Liver (tissue), 9 donors: ENCODE results near the gene CEP295NL. TPM values are rescaled to one million over a fixed set of nuclear protein-coding genes. Genes with fewer than 3 reads are reported as not detected.

ENCODE experiments used
- DNase-seq: peaks from one replicate; pipeline ENCODE4 v3.0.0-alpha.2; 2017; ENCODE audit warnings: low spot score
- H3K27ac ChIP-seq, 2 donors: one replicate each; pipeline ENCODE4 v1.7.0; 2013; ENCODE audit warnings: inconsistent platforms in 2 of 2, low read length in 2 of 2, control low read depth in 1 of 2, low read depth in 1 of 2, mild to moderate bottlenecking in 1 of 2
- H3K27me3 ChIP-seq, 4 donors: one replicate each; pipeline versions ENCODE4 v1.6.1 to v1.7.0; 2013; ENCODE audit warnings: low read length in 3 of 4, inconsistent platforms in 1 of 4, mild to moderate bottlenecking in 1 of 4, moderate library complexity in 1 of 4; ENCODE audit not compliant: control insufficient read depth in 4 of 4, insufficient read depth in 4 of 4
- H3K36me3 ChIP-seq, 4 donors: one replicate each; pipeline versions ENCODE4 v1.6.1 to v1.7.0; 2013; ENCODE audit warnings: low read length in 3 of 4, mild to moderate bottlenecking in 3 of 4, low read depth in 1 of 4, moderate library complexity in 1 of 4; ENCODE audit not compliant: control insufficient read depth in 4 of 4, insufficient read depth in 3 of 4
- H3K4me1 ChIP-seq, 4 donors: one replicate each; pipeline versions ENCODE4 v1.6.1 to v1.7.0; 2013; ENCODE audit warnings: low read length in 3 of 4, mild to moderate bottlenecking in 3 of 4, moderate library complexity in 1 of 4; ENCODE audit not compliant: control insufficient read depth in 4 of 4, insufficient read depth in 4 of 4
- H3K4me3 ChIP-seq, 3 donors: one replicate each; pipeline versions ENCODE4 v1.6.1 to v1.7.0; 2013; ENCODE audit warnings: low read length in 3 of 3, control low read depth in 1 of 3, low read depth in 1 of 3, mild to moderate bottlenecking in 1 of 3
- H3K9ac ChIP-seq, 2 donors: one replicate each; pipeline ENCODE4 v1.7.0; 2013; ENCODE audit warnings: low read length in 2 of 2, mild to moderate bottlenecking in 2 of 2, moderate library complexity in 2 of 2, control low read depth in 1 of 2, low read depth in 1 of 2
- H3K9me3 ChIP-seq, 4 donors: one replicate each; pipeline versions ENCODE4 v1.6.1 to v1.7.0; 2013; ENCODE audit warnings: low read length in 3 of 4; ENCODE audit not compliant: control insufficient read depth in 4 of 4
- CTCF ChIP-seq: fragments of 150-350 bp; IDR thresholded peaks from 2 replicates; pipeline ENCODE4 v1.5.1; 2017; ENCODE audit warnings: improper control_type of control experiment, low read depth, low read length; ENCODE audit not compliant: missing input control
- EGR1 ChIP-seq, 2 donors: IDR thresholded peaks; 2 replicates each; pipeline ENCODE4 v1.6.1; 2016 to 2018; ENCODE audit warnings: antibody characterized with exemption in 2 of 2, low read depth in 2 of 2
- FOXA2 ChIP-seq: IDR thresholded peaks from 2 replicates; pipeline ENCODE4 v1.6.1; 2016; ENCODE audit warnings: antibody characterized with exemption
- GABPA ChIP-seq, 2 donors: IDR thresholded peaks in 1 of 2; conservative IDR thresholded peaks in 1 of 2; 2 replicates each; pipeline ENCODE4 v1.6.1; 2016; ENCODE audit warnings: antibody characterized with exemption in 2 of 2, mild to moderate bottlenecking in 1 of 2, moderate library complexity in 1 of 2
- HNF4A ChIP-seq, 2 donors: conservative IDR thresholded peaks; 2 replicates each; pipeline ENCODE4 v1.6.1; 2016; ENCODE audit warnings: antibody characterized with exemption in 2 of 2, mild to moderate bottlenecking in 2 of 2
- HNF4G ChIP-seq: IDR thresholded peaks from 2 replicates; pipeline ENCODE4 v1.6.1; 2016; ENCODE audit warnings: antibody characterized with exemption
- JUND ChIP-seq, 2 donors: IDR thresholded peaks; 2 replicates each; pipeline ENCODE4 v1.6.1; 2016; ENCODE audit warnings: antibody characterized with exemption in 2 of 2
- MAX ChIP-seq: IDR thresholded peaks from 2 replicates; pipeline ENCODE4 v1.6.1; 2016; ENCODE audit warnings: antibody characterized with exemption
- NR2F2 ChIP-seq: IDR thresholded peaks from 2 replicates; pipeline ENCODE4 v1.6.1; 2016; ENCODE audit warnings: antibody characterized with exemption
- RAD21 ChIP-seq, 2 donors: IDR thresholded peaks; 2 replicates each; pipeline ENCODE4 v1.6.1; 2016; ENCODE audit warnings: antibody characterized with exemption in 2 of 2, mild to moderate bottlenecking in 2 of 2
- REST ChIP-seq: IDR thresholded peaks from 2 replicates; pipeline ENCODE4 v1.6.1; 2016; ENCODE audit warnings: antibody characterized with exemption, mild to moderate bottlenecking
- RXRA ChIP-seq, 2 donors: IDR thresholded peaks; 2 replicates each; pipeline ENCODE4 v1.6.1; 2017 to 2018; ENCODE audit warnings: antibody characterized with exemption in 2 of 2, mild to moderate bottlenecking in 1 of 2
- TAF1 ChIP-seq: conservative IDR thresholded peaks from 2 replicates; pipeline ENCODE4 v1.6.1; 2016; ENCODE audit warnings: antibody characterized with exemption, mild to moderate bottlenecking
- YY1 ChIP-seq: IDR thresholded peaks from 2 replicates; pipeline ENCODE4 v1.6.1; 2016; ENCODE audit warnings: antibody characterized with exemption, mild to moderate bottlenecking
- ZBTB33 ChIP-seq: IDR thresholded peaks from 2 replicates; pipeline ENCODE4 v1.6.1; 2016; ENCODE audit warnings: antibody characterized with exemption
- WGBS: extraction: QIAGEN DNeasy Blood & Tissue Kit; methylation state at CpG from one replicate; pipeline ENCODE4 v1.1.7; 2013; 5-methylcytosine and 5-hydroxymethylcytosine counted together
- polyA plus RNA-seq, 2 donors: library from polyadenylated mRNA; stranded (reverse) in 1 of 2; unstranded in 1 of 2; fragments of 200-250 nt in 1 of 2; fragments of >200 nt in 1 of 2; fragmentation: Nextera tagmentation in 1 of 2; extraction: Ambion mirVana in 1 of 2; gene quantifications; one replicate each; pipeline versions ENCODE4 v1.2.1 to v1.2.3, GENCODE V29; 2013 to 2015
- total RNA-seq, 2 donors: library from RNA; depleted of rRNA; stranded (reverse); fragments of >200 nt; gene quantifications; one replicate each; pipeline ENCODE4 v1.2.3, GENCODE V29; 2014
- TF ChIP-seq, protein P1 (sequence below): IDR thresholded peaks from 2 replicates; pipeline ENCODE4 v1.6.1; 2016; ENCODE audit warnings: antibody characterized with exemption
- donor health status: healthy.
- donor health status: healthy.
- donor health status: healthy.
- donor health status: healthy.
- donor health status: healthy.

Gene CEP295NL
- total and polyA plus RNA-seq, 4 donors: 0.28 to 1.0 TPM; not detected in 2

- H3K9ac ChIP-seq: no peak overlapping the region
- H3K4me3 ChIP-seq: no peak overlapping the region
- TF ChIP-seq FOXA2: no peak
- TF ChIP-seq TAF1: no peak
- no peak for TF ChIP-seq RXRA (IDR thresholded peaks at IDR 0.05)
- TF ChIP-seq CTCF: no peak
- TF ChIP-seq HNF4G: no peak
- no peak for TF ChIP-seq HNF4A (conservative IDR thresholded peaks at IDR 0.05)
- TF ChIP-seq GABPA (IDR thresholded peaks at IDR 0.05 in 1 of 2, conservative IDR thresholded peaks at IDR 0.05 in 1 of 2): no peak
- no peak for TF ChIP-seq NR2F2
- TF ChIP-seq YY1: no peak
- TF ChIP-seq MAX: no peak
- no peak for TF ChIP-seq JUND (IDR thresholded peaks at IDR 0.05)
- no peak for TF ChIP-seq REST
- TF ChIP-seq, protein P1, sequence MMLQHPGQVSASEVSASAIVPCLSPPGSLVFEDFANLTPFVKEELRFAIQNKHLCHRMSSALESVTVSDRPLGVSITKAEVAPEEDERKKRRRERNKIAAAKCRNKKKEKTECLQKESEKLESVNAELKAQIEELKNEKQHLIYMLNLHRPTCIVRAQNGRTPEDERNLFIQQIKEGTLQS: no peak
- peaks cover 0 to 6% (median 0%) of the 10 kb centered on the region in 4 donors for H3K4me1 ChIP-seq
- H3K9me3 ChIP-seq: no peaks in the 10 kb centered on the region
- H3K27me3 ChIP-seq: no peaks in the 10 kb centered on the region
- no peak overlapping the region for H3K27ac ChIP-seq
- no peaks in the 10 kb centered on the region for H3K36me3 ChIP-seq
- WGBS: 84% methylated on average over 7 of the region's 7 CpGs
- DNase-seq: no peak
These were observed 5.3 kb downstream of the CEP295NL start for GRCh38 chr17:78897664-78898047.

GRCh38 chr17:78896834-78897663 is 6.0 kb downstream of the CEP295NL start:
- H3K9me3 ChIP-seq: no peaks in the 10 kb centered on the region
- DNase-seq: no peak
- H3K9ac ChIP-seq: no peak overlapping the region
- H3K4me1 ChIP-seq: peaks cover 0 to 6% (median 0%) of the 10 kb centered on the region in 4 donors
- H3K36me3 ChIP-seq: no peaks in the 10 kb centered on the region
- no peak overlapping the region for H3K27ac ChIP-seq
- H3K4me3 ChIP-seq: no peak overlapping the region
- H3K27me3 ChIP-seq: no peaks in the 10 kb centered on the region
- 92% methylated on average over 34 of the region's 34 CpGs for WGBS
- TF ChIP-seq TAF1 (no peak), FOXA2 (no peak), YY1 (no peak), EGR1 (IDR thresholded peaks at IDR 0.05; ENCODE audit: low read depth in 2 of 2) (no peak), REST (no peak), MAX (no peak), ZBTB33 (no peak), JUND (IDR thresholded peaks at IDR 0.05) (no peak), RAD21 (IDR thresholded peaks at IDR 0.05) (no peak), CTCF (no peak), NR2F2 (no peak)
